ENCODE results near the gene GBA2.
A peak's percentile ranks its signal among the peaks of the same experiment; 100 is the strongest.

The GBA2 gene

GRCh38 chr9:35717132-35717870, 31.7 kb downstream of the GBA2 start:
- peaks cover 16% of the 10 kb centered on the region for H3K4me1 ChIP-seq (ENCODE audit: insufficient read depth, insufficient read length)
- no peak for DNase-seq (ENCODE audit: low read depth, low spot score)
- H3K9me3 ChIP-seq (ENCODE audit: insufficient read depth, low read length) = no peaks in the 10 kb centered on the region
- TF ChIP-seq ZNF274 (IDR thresholded peaks at IDR 0.05; ENCODE audit: low read depth, low read length) = no peak
- no peak for TF ChIP-seq SUZ12 (IDR thresholded peaks at IDR 0.05; ENCODE audit: extremely low read depth, insufficient read depth, insufficient read length)
- TF ChIP-seq YY1 (IDR thresholded peaks at IDR 0.05; ENCODE audit: insufficient read depth, insufficient read length) = no peak
- no peak overlapping the region for H3K4me3 ChIP-seq (ENCODE audit: insufficient read length, low read depth)
- H3K27me3 ChIP-seq (ENCODE audit: insufficient read depth, insufficient read length) = no peaks in the 10 kb centered on the region
- H3K9ac ChIP-seq (ENCODE audit: insufficient read length, low read depth) = no peak overlapping the region
- peaks cover 98% of the 10 kb centered on the region for H3K36me3 ChIP-seq (ENCODE audit: insufficient read depth, insufficient read length, low read length)

DNA sequence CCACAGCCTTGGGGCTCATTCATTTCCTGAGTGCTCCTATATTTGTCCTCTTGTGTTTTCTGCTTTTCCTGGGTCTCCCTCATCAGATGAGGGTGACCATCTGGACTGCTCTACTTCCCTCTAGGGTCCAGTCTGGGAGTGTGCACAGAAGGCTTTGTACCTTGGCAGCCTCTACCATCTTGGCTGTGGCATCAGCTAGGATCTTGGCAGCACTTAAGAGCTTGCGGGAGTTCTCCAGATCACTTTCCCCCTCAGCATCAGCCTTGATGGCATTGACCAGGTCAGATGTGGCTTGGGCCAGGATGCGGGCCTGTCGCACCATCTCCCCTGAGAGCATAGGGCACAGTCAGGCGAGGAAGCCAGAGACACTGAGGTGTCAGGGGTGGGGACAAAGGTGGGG, 32.8 kb downstream of the GBA2 start:
- Histone ChIP-seq H3K4me1 (ENCODE audit: insufficient read depth, insufficient read length) (peaks cover 16% of the 10 kb centered on the region), H3K4me3 (ENCODE audit: insufficient read length, low read depth) (no peak overlapping the region), H3K9ac (ENCODE audit: insufficient read length, low read depth) (peak overlapping the region; percentile 11), H3K9me3 (ENCODE audit: insufficient read depth, low read length) (no peaks in the 10 kb centered on the region), H3K36me3 (ENCODE audit: insufficient read depth, insufficient read length, low read length) (peaks cover 97% of the 10 kb centered on the region), H3K27me3 (ENCODE audit: insufficient read depth, insufficient read length) (no peaks in the 10 kb centered on the region)
- no peak for DNase-seq (ENCODE audit: low read depth, low spot score)
- no peak for TF ChIP-seq SUZ12 (IDR thresholded peaks at IDR 0.05; ENCODE audit: extremely low read depth, insufficient read depth, insufficient read length)
- no peak for TF ChIP-seq YY1 (IDR thresholded peaks at IDR 0.05; ENCODE audit: insufficient read depth, insufficient read length)
- no peak for TF ChIP-seq ZNF274 (IDR thresholded peaks at IDR 0.05; ENCODE audit: low read depth, low read length)

DNA sequence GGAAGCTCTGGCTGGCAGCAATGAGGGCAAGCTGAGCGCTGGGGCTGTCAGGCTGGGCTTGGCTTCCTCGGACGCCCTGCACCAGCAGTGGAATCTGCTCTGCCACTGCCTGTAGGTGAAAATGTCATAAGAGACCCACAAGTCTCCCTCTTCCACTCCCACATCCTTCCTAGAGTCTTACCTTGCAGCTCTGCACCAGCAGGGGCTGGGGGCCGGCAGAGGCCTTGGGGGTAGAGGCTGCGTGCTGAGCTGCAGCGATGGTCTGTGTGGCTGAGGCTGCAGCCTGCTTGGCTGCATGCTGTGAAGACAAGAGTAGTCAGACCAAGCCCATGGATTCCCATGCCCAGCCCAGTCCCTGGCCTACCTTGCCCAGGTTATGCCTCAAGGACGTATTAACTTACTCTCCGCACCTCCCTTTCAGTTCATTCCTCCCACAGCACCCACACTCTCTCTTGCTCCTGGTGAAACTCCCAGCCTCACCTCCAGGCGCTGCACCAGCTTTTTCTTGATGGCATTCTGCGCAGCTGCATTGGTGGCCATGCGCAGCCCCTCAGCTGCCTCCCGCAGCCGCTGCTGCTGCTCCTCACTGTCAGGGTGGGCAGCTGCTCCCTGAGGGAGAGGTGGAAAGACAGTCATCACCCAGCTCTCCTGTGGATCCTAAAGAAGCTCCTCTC, 34.3 kb downstream of the GBA2 start:
- DNase-seq (ENCODE audit: low read depth, low spot score) = no peak
- peak overlapping the region; percentile 22 for H3K9ac ChIP-seq (ENCODE audit: insufficient read length, low read depth)
- no peaks in the 10 kb centered on the region for H3K27me3 ChIP-seq (ENCODE audit: insufficient read depth, insufficient read length)
- no peaks in the 10 kb centered on the region for H3K9me3 ChIP-seq (ENCODE audit: insufficient read depth, low read length)
- H3K36me3 ChIP-seq (ENCODE audit: insufficient read depth, insufficient read length, low read length) = peaks cover 94% of the 10 kb centered on the region
- H3K4me3 ChIP-seq (ENCODE audit: insufficient read length, low read depth) = no peak overlapping the region
- TF ChIP-seq SUZ12 (IDR thresholded peaks at IDR 0.05; ENCODE audit: extremely low read depth, insufficient read depth, insufficient read length) (no peak), ZNF274 (IDR thresholded peaks at IDR 0.05; ENCODE audit: low read depth, low read length) (no peak), YY1 (IDR thresholded peaks at IDR 0.05; ENCODE audit: insufficient read depth, insufficient read length) (no peak)
- H3K4me1 ChIP-seq (ENCODE audit: insufficient read depth, insufficient read length) = peaks cover 16% of the 10 kb centered on the region

GRCh38 chr9:35714123-35714522, 34.9 kb downstream of the GBA2 start:
- peaks cover 16% of the 10 kb centered on the region for H3K4me1 ChIP-seq (ENCODE audit: insufficient read depth, insufficient read length)
- DNase-seq (ENCODE audit: low read depth, low spot score) = no peak
- H3K9ac ChIP-seq (ENCODE audit: insufficient read length, low read depth) = peak overlapping the region; percentile 15
- H3K27me3 ChIP-seq (ENCODE audit: insufficient read depth, insufficient read length) = no peaks in the 10 kb centered on the region
- no peak overlapping the region for H3K4me3 ChIP-seq (ENCODE audit: insufficient read length, low read depth)
- H3K9me3 ChIP-seq (ENCODE audit: insufficient read depth, low read length) = no peaks in the 10 kb centered on the region
- TF ChIP-seq YY1 (IDR thresholded peaks at IDR 0.05; ENCODE audit: insufficient read depth, insufficient read length) = no peak
- TF ChIP-seq SUZ12 (IDR thresholded peaks at IDR 0.05; ENCODE audit: extremely low read depth, insufficient read depth, insufficient read length) = no peak
- no peak for TF ChIP-seq ZNF274 (IDR thresholded peaks at IDR 0.05; ENCODE audit: low read depth, low read length)
- H3K36me3 ChIP-seq (ENCODE audit: insufficient read depth, insufficient read length, low read length) = peaks cover 92% of the 10 kb centered on the region

GRCh38 chr9:35713578-35713977, 35.5 kb downstream of the GBA2 start:
- H3K4me3 ChIP-seq (ENCODE audit: insufficient read length, low read depth) = no peak overlapping the region
- no peak for TF ChIP-seq SUZ12 (IDR thresholded peaks at IDR 0.05; ENCODE audit: extremely low read depth, insufficient read depth, insufficient read length)
- no peak for TF ChIP-seq ZNF274 (IDR thresholded peaks at IDR 0.05; ENCODE audit: low read depth, low read length)
- TF ChIP-seq YY1 (IDR thresholded peaks at IDR 0.05; ENCODE audit: insufficient read depth, insufficient read length) = no peak
- peak overlapping the region; percentile 15 for H3K9ac ChIP-seq (ENCODE audit: insufficient read length, low read depth)
- DNase-seq (ENCODE audit: low read depth, low spot score) = no peak
- H3K9me3 ChIP-seq (ENCODE audit: insufficient read depth, low read length) = no peaks in the 10 kb centered on the region
- H3K4me1 ChIP-seq (ENCODE audit: insufficient read depth, insufficient read length) = peaks cover 16% of the 10 kb centered on the region
- H3K36me3 ChIP-seq (ENCODE audit: insufficient read depth, insufficient read length, low read length) = peaks cover 92% of the 10 kb centered on the region
- no peaks in the 10 kb centered on the region for H3K27me3 ChIP-seq (ENCODE audit: insufficient read depth, insufficient read length)

- peaks cover 92% of the 10 kb centered on the region for H3K36me3 ChIP-seq (ENCODE audit: insufficient read depth, insufficient read length, low read length)
- H3K9ac ChIP-seq (ENCODE audit: insufficient read length, low read depth) = no peak overlapping the region
- H3K4me3 ChIP-seq (ENCODE audit: insufficient read length, low read depth) = no peak overlapping the region
Observed at GRCh38 chr9:35712762-35713400, 36.1 kb downstream of the GBA2 start.

More at GRCh38 chr9:35712762-35713400, 36.1 kb downstream of the GBA2 start:
- no peak for DNase-seq (ENCODE audit: low read depth, low spot score)
- TF ChIP-seq YY1 (IDR thresholded peaks at IDR 0.05; ENCODE audit: insufficient read depth, insufficient read length) (no peak), SUZ12 (IDR thresholded peaks at IDR 0.05; ENCODE audit: extremely low read depth, insufficient read depth, insufficient read length) (no peak), ZNF274 (IDR thresholded peaks at IDR 0.05; ENCODE audit: low read depth, low read length) (no peak)
- Histone ChIP-seq H3K4me1 (ENCODE audit: insufficient read depth, insufficient read length) (peaks cover 16% of the 10 kb centered on the region), H3K9me3 (ENCODE audit: insufficient read depth, low read length) (no peaks in the 10 kb centered on the region), H3K27me3 (ENCODE audit: insufficient read depth, insufficient read length) (no peaks in the 10 kb centered on the region)
